NB4 (cell line): ENCODE results near the gene KIF22.

Experiments
- DNase-seq: peaks from one replicate; pipeline ENCODE4 v3.0.0; 2010; ENCODE audit warnings: low read depth
- H3K4me3 ChIP-seq: one replicate; pipeline ENCODE4 v1.5.1; 2011; ENCODE audit warnings: mild to moderate bottlenecking, low read depth, low read length, moderate library complexity
- MYC ChIP-seq: IDR thresholded peaks from 2 replicates; pipeline ENCODE4 v1.6.1; 2011; ENCODE audit warnings: low read depth, low read length
- POLR2A ChIP-seq: IDR thresholded peaks from 2 replicates; pipeline ENCODE4 v1.6.1; 2011; ENCODE audit warnings: mild to moderate bottlenecking; ENCODE audit not compliant: insufficient read length; ENCODE audit errors: extremely low read depth
- TF ChIP-seq, protein P1 (sequence below): IDR thresholded peaks from one replicate; pipeline ENCODE4 v1.5.1; 2012; ENCODE audit warnings: low read depth, low read length
- TF ChIP-seq, protein P2 (sequence below): IDR thresholded peaks from 2 replicates; pipeline ENCODE4 v1.6.1; 2011; ENCODE audit warnings: low read depth, low read length

The KIF22 gene

DNA sequence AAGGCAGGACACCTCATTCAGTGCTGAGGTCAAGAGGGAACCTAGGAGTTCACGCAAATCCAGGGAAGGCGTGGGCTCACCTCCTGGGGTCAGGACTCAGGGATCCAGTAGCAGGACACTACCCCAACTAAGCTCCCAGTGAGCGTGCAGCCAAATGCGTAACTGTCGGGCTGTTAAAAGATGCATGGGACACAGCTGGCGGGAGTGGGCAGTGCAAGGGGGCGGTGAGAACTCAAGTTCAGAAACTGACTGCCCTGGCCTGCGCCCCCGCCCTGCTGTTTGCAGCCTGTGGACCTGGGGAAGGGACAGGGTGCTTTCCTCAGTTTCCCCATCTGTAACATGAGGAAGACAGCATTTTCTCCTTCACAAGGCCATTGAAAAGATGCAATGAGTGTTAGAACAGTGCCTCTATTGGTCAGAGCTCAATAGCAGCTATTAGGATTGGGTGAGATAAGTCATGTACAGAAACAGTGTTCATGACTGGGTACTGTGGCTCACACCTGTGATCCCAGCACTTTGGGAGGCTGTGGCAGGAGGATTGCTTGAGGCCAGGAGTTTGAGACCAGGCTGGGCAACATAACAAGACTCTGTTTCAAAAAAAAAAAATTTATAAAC lies 52.3 kb downstream of the KIF22 start:
- no peak for DNase-seq
- TF ChIP-seq MYC (no peak), POLR2A (no peak)
- TF ChIP-seq, protein P1, sequence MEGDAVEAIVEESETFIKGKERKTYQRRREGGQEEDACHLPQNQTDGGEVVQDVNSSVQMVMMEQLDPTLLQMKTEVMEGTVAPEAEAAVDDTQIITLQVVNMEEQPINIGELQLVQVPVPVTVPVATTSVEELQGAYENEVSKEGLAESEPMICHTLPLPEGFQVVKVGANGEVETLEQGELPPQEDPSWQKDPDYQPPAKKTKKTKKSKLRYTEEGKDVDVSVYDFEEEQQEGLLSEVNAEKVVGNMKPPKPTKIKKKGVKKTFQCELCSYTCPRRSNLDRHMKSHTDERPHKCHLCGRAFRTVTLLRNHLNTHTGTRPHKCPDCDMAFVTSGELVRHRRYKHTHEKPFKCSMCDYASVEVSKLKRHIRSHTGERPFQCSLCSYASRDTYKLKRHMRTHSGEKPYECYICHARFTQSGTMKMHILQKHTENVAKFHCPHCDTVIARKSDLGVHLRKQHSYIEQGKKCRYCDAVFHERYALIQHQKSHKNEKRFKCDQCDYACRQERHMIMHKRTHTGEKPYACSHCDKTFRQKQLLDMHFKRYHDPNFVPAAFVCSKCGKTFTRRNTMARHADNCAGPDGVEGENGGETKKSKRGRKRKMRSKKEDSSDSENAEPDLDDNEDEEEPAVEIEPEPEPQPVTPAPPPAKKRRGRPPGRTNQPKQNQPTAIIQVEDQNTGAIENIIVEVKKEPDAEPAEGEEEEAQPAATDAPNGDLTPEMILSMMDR: peak; percentile 14
- TF ChIP-seq, protein P2, sequence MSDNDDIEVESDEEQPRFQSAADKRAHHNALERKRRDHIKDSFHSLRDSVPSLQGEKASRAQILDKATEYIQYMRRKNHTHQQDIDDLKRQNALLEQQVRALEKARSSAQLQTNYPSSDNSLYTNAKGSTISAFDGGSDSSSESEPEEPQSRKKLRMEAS: no peak
- H3K4me3 ChIP-seq: no peak overlapping the region

DNA sequence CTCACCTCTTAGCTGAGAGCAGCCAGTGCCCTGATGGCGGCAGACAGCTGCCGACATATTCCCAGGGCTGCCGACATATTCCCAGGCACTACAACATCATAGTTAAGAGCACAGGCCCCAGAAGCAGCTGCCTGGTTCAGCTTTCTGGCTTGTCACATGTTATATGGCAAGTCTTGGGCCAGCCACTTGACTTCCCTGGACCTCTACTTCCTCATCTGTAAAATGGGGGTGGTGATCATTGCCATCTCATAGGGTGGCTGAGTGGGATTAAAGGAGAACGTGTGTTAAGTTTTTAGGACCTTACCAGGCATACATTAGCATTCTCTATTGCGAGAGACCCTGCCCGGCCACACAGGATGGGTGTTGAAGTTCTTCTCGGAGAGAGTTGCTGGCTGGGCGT lies 53.4 kb downstream of the KIF22 start:
- H3K4me3 ChIP-seq: no peak overlapping the region
- DNase-seq: no peak
- TF ChIP-seq, protein P1: no peak
- TF ChIP-seq, protein P2: no peak
- TF ChIP-seq MYC (no peak), POLR2A (no peak)

DNA sequence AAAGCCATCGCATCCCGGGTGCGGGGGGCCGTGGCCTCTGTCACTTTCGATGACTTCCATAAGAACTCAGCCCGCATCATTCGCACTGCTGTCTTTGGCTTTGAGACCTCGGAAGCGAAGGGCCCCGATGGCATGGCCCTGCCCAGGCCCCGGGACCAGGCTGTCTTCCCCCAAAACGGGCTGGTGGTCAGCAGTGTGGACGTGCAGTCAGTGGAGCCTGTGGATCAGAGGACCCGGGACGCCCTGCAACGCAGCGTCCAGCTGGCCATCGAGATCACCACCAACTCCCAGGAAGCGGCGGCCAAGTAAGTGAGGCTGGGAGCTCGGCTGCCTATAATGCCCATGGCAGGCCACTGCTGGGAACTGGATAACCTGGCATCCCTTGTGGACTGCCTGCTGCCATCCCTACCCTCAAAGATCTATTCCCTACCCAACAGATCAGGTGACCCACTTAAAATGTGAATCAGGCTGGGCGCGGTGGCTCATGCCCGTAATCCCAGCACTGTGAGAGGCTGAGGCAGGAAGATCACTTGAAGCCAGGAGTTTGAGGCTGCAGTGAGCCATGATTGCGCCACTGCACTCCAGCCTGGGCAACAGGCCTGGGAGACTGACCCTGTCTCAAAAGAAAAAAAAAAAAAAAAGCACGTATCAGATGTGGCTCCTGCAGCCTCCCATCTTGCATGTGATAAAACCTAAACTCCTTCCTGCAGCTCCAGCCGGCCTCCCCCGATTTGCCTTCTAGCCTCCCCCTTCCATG lies 54.2 kb downstream of the KIF22 start:
- no peak for TF ChIP-seq MYC
- TF ChIP-seq, protein P2: no peak
- TF ChIP-seq POLR2A: no peak
- TF ChIP-seq, protein P1: no peak
- no peak overlapping the region for H3K4me3 ChIP-seq
- DNase-seq: no peak

DNA sequence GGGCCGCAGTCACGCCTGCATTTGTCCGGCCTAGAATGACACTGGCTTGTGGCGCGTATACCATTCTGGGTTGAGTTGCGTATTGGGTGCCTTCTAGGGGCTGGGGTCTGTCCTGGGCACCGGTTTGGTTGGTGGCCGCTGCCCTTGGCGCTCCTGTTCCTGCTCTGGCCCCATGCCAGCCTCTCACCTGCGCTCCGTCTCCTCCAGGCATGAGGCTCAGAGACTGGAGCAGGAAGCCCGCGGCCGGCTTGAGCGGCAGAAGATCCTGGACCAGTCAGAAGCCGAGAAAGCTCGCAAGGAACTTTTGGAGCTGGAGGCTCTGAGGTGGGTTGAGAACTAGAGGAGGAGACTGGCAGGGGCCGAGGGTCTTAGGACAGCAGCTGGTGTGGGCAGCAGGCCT lies 55.1 kb downstream of the KIF22 start:
- no peak for DNase-seq
- TF ChIP-seq POLR2A (no peak), MYC (no peak)
- TF ChIP-seq, protein P1: no peak
- TF ChIP-seq, protein P2: no peak
- H3K4me3 ChIP-seq: no peak overlapping the region

DNA sequence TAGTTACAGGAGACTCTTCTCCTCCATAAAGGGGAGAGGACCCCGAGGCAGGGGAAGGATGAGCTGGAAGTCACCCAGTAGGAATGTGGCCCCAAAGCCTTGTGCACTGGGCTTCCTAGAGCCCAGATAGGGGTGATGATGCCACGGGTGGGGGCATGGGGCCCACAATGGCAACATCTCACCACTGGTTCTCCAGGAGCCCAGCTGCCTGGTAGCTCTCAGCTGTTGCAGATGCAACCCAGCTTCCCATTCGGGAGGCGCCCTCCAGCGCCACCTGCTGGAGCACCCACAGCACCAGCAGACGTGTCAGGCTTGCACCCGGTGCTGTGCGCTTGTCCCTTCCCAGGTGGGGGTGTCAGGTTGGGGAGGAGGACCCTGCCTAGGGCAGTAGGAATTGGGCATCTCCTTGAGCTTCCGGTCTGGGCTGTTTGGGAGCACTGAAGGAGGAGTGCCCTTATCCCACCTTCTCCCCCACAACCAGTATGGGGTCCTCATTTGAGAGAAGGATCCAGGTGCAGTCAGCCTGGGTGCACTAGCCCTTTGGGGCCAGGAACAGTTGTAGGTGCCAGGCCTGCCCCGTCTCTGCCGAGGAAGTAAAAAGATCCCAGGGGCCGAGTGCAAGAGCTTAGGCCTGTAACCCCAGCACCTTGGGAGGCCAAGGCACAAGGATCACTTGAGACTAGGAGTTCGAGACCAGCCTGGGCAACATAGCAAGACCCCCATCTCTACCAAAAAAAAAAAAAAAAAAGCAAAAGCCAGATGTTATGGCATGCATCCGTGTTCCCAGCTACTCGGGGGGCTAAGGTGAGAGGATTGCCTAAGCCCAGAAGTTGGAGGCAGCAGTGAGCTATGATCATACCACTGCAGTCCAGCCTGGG lies 58.1 kb downstream of the KIF22 start:
- no peak overlapping the region for H3K4me3 ChIP-seq
- TF ChIP-seq POLR2A (no peak), MYC (peak; percentile 64)
- TF ChIP-seq, protein P1: peak; percentile 97
- TF ChIP-seq, protein P2: peak; percentile 57; the same call in 1 of the 2 replicates
- peak; percentile 81 for DNase-seq
